Measurements from ENCODE around the gene KIAA1755. TPM values are rescaled to one million over a fixed set of nuclear protein-coding genes. Genes with fewer than 3 reads are reported as not detected.
A peak's percentile ranks its signal among the peaks of the same experiment; 100 is the strongest.
"Not testable (repeated sequence)": the region's sequence is repeated elsewhere in the genome, so short reads cannot be mapped to it uniquely, and the experiment has no call there.

KIAA1755 gene
- total RNA-seq, 1 donor from 2014 or later, result 15.2 TPM

DNA sequence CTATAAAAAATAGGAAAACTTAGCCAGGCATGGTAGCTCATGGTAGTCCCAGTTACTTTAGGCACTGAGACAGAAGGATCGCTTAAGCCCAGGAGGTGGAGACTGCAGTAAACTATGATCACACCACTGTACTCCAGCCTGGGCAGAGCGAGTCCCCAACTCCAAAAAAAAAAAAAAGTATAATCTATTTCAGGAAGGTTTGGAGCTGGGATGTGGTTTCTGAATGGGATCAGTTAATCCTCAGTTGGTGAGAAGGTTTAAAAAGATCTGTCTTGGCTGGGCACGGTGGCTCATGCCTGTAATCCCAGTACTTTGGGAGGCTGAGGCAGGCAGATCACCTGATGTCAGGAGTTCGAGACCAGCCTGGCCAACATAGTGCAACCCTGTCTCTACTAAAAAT is 5.9 kb downstream of the KIAA1755 start:
- DNase-seq (ENCODE audit: low spot score in 2 of 2), result peak in 1 of 2 donors; percentile 45
- Histone ChIP-seq H3K4me1 (peaks cover 7 to 40% of the 10 kb centered on the region in 2 donors), H3K27ac (peak overlapping the region; percentile 84 to 93)
- not testable (repeated sequence) for H3K36me3 ChIP-seq, H3K4me3 ChIP-seq, H3K9me3 ChIP-seq, H3K27me3 ChIP-seq
- TF ChIP-seq, protein P1, sequence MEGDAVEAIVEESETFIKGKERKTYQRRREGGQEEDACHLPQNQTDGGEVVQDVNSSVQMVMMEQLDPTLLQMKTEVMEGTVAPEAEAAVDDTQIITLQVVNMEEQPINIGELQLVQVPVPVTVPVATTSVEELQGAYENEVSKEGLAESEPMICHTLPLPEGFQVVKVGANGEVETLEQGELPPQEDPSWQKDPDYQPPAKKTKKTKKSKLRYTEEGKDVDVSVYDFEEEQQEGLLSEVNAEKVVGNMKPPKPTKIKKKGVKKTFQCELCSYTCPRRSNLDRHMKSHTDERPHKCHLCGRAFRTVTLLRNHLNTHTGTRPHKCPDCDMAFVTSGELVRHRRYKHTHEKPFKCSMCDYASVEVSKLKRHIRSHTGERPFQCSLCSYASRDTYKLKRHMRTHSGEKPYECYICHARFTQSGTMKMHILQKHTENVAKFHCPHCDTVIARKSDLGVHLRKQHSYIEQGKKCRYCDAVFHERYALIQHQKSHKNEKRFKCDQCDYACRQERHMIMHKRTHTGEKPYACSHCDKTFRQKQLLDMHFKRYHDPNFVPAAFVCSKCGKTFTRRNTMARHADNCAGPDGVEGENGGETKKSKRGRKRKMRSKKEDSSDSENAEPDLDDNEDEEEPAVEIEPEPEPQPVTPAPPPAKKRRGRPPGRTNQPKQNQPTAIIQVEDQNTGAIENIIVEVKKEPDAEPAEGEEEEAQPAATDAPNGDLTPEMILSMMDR (IDR thresholded peaks at IDR 0.05), result peak in 1 of 3 experiments; percentile 16
- intact Hi-C loops (cut with DNase I), result loop anchor here (2.0 to 10.0 kb wide), 2 partner anchors 16 to 490 kb away; partner anchors contain the start of gene ACTR5

DNA sequence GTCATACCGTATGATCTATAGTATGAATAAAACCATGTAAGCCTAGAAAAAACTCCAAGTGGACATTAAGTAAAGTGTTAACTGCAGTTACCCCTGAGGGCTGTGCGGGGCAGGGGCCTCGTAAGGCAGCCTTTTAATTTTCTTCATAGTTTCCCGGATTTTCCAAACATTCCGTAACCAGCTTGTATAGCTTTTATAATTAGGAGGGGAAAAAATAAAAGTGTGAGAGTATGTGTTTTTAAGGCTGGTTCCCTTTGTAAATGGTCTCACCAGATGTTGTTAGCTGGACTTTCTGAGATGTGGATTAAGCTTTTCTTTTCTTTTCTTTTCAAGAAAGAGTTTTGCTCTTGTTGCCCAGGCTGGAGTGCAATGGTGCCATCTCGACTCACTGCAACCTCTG is 7.0 kb downstream of the KIAA1755 start:
- Histone ChIP-seq H3K9me3 (no peaks in the 10 kb centered on the region), H3K27ac (peak overlapping the region; percentile 84 to 93), H3K4me3 (no peak overlapping the region), H3K36me3 (no peaks in the 10 kb centered on the region), H3K4me1 (peaks cover 7 to 40% of the 10 kb centered on the region in 2 donors), H3K27me3 (no peaks in the 10 kb centered on the region)
- intact Hi-C loops (cut with DNase I), result loop anchor here (10.0 kb wide), 1 partner anchor 491 kb away; the partner anchor contains the start of gene ACTR5
- DNase-seq (ENCODE audit: low spot score in 2 of 2), result peak in 1 of 2 donors; percentile 0
- TF ChIP-seq, protein P1 (IDR thresholded peaks at IDR 0.05), result no peak

DNA sequence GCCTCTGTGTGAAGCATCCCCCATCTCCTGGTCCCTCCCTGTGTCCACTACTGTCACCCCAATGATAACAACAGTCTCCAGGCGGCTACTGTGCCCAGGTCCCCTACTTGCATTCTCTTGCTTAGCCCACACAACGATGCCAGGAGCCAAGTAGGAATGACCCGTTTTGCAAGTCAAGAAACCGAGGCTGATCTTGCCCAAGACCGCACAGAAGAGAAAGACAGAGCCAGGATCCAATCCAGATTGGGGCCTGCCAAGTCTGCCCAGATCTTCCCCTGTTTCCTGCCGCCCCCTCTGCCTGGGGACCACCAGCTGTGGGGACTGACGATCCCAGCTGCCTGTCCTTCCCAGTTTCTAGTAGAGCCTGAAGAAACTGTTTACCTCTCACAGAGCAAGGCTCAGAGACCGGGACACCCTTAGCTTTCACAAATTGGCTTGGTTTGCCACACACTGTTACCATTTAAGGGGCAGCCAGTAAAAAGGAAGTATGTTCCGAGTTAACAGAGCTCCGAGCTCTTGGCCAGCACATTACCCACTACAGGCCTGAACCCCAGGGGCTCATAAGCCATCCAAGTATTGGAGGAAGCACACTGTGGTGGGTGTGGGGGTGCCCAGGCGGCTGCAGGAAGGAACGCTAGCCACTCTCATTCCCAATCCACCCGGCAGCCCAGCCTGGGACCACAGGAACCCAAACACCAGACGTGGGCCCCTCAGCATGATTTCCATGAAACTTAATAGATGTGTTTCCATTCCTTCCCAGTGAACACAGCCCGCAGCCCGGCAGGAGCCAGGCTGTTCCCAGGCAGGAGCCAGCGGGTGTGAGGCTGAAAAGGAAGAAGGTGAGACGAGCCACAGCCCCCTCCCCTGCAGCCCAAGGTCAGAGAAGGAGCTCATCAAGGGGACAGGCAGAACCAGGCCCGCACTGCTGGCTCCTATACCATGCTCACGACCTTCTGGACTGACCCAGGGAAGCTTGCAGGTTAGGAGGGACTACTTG is 7.9 kb downstream of the KIAA1755 start:
- no peaks in the 10 kb centered on the region for H3K9me3 ChIP-seq
- peak overlapping the region in 1 of 2 donors; percentile 2 for H3K4me3 ChIP-seq
- DNase-seq (ENCODE audit: low spot score in 2 of 2), result peak in 1 of 2 donors; percentile 66
- H3K27ac ChIP-seq, result peak overlapping the region; percentile 84 to 93
- H3K4me1 ChIP-seq, result peaks cover 7 to 40% of the 10 kb centered on the region in 2 donors
- TF ChIP-seq, protein P1 (IDR thresholded peaks at IDR 0.05), result no peak
- intact Hi-C loops (cut with DNase I), result loop anchor here (10.0 kb wide), 1 partner anchor 492 kb away; the partner anchor contains the start of gene ACTR5
- no peaks in the 10 kb centered on the region for H3K36me3 ChIP-seq
- no peaks in the 10 kb centered on the region for H3K27me3 ChIP-seq

DNA sequence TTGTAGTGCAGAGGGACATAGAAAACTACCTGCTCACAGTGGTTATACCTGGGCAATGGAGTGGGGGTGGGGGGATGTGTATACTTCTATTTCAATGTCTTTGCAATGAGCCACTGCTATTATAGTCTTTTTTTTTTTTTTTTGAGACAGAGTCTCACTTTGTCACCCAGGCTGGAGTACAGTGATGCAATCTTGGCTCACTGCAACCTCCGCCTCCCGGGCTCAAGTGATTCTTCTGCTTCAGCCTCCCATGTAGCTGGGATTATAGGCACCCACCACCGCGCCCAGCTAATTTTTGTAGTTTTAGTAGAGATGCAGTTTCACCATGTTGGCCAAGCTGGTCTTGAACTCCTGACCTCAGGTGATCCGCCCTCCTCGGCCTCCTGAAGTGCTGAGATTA is 9.1 kb downstream of the KIAA1755 start:
- intact Hi-C loops (cut with DNase I), result loop anchor here (10.0 kb wide), 1 partner anchor 493 kb away; the partner anchor contains the start of gene ACTR5
- H3K27ac ChIP-seq, result peak overlapping the region; percentile 84 to 93
- H3K4me1 ChIP-seq, result peaks cover 7 to 45% of the 10 kb centered on the region in 2 donors
- not testable (repeated sequence) for H3K9me3 ChIP-seq, H3K36me3 ChIP-seq, H3K27me3 ChIP-seq, H3K4me3 ChIP-seq
- DNase-seq (ENCODE audit: low spot score in 2 of 2), result peak in 1 of 2 donors; percentile 63

DNA sequence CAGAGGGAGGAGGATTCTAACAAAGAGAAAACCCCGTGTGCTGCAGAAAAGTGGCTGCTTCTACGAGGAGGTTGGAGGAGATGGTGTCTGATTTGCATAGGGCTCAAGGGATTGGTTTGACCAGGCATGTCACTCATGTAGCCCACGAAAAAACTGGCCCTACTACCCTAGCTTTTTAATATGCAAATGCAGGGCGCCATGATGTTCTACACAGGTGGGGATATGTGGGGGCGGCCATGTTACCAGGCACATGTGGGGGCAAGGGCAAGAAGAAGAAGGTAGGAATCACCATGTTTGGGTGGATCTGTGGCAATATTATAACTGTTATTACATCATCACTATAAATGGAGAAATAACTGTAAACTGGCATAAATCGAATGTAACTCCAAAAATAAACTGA is 9.9 kb downstream of the KIAA1755 start:
- no peak overlapping the region for H3K27ac ChIP-seq
- DNase-seq (ENCODE audit: low spot score in 2 of 2), result peak in 1 of 2 donors; percentile 49
- no peaks in the 10 kb centered on the region for H3K36me3 ChIP-seq
- TF ChIP-seq, protein P1 (IDR thresholded peaks at IDR 0.05), result no peak
- H3K4me1 ChIP-seq, result peaks cover 7 to 41% of the 10 kb centered on the region in 2 donors
- intact Hi-C loops (cut with DNase I), result loop anchor here (10.0 kb wide), 1 partner anchor 494 kb away; the partner anchor contains the start of gene ACTR5
- H3K4me3 ChIP-seq, result no peak overlapping the region
- no peaks in the 10 kb centered on the region for H3K9me3 ChIP-seq
- no peaks in the 10 kb centered on the region for H3K27me3 ChIP-seq

Data from ascending aorta (tissue), 2 donors.